GM21447 (cell line): Measurements from ENCODE around the gene WSCD2.
"Not testable (repeated sequence)": the region's sequence is repeated elsewhere in the genome, so short reads cannot be mapped to it uniquely, and the experiment has no call there.

ENCODE experiments used
- ATAC-seq: cut with Tn5 transposase; IDR thresholded peaks from one replicate; pipeline ENCODE4 v1.9.1; 2021; ENCODE audit not compliant: unreplicated experiment

WSCD2 gene

GRCh38 chr12:108191938-108192337 lies 62.9 kb downstream of the WSCD2 start:
- no peak for ATAC-seq

GRCh38 chr12:108193493-108193892 lies 64.4 kb downstream of the WSCD2 start:
- no peak for ATAC-seq

- ATAC-seq, result no peak
Measured at GRCh38 chr12:108193917-108194316, 64.8 kb downstream of the WSCD2 start.

GRCh38 chr12:108194585-108194984 lies 65.5 kb downstream of the WSCD2 start:
- ATAC-seq, result no peak

GRCh38 chr12:108196319-108196718 lies 67.2 kb downstream of the WSCD2 start:
- ATAC-seq, result no peak

- ATAC-seq, result no peak
Measured at GRCh38 chr12:108196921-108197320, 67.8 kb downstream of the WSCD2 start.

GRCh38 chr12:108198043-108198442 lies 69.0 kb downstream of the WSCD2 start:
- ATAC-seq, result no peak

- no peak for ATAC-seq
Measured at GRCh38 chr12:108199106-108199505, 70.0 kb downstream of the WSCD2 start.

- no peak for ATAC-seq
Measured at GRCh38 chr12:108201808-108202207, 72.7 kb downstream of the WSCD2 start.

- no peak for ATAC-seq
Measured at GRCh38 chr12:108204117-108204987, 75.3 kb downstream of the WSCD2 start.

- no peak for ATAC-seq
Measured at GRCh38 chr12:108205864-108206263, 76.8 kb downstream of the WSCD2 start.

- no peak for ATAC-seq
Measured at GRCh38 chr12:108207791-108208730, 79.0 kb downstream of the WSCD2 start.

- ATAC-seq, result no peak
Measured at GRCh38 chr12:108210001-108210400, 80.9 kb downstream of the WSCD2 start.

- ATAC-seq, result no peak
Measured at GRCh38 chr12:108211157-108211556, 82.1 kb downstream of the WSCD2 start.

GRCh38 chr12:108213871-108214445 lies 84.9 kb downstream of the WSCD2 start:
- no peak for ATAC-seq

- no peak for ATAC-seq
Measured at GRCh38 chr12:108214486-108214885, 85.4 kb downstream of the WSCD2 start.

GRCh38 chr12:108215458-108215857 lies 86.4 kb downstream of the WSCD2 start:
- no peak for ATAC-seq

- ATAC-seq, result no peak
Measured at GRCh38 chr12:108218921-108219320, 89.8 kb downstream of the WSCD2 start.

- not testable (repeated sequence) for ATAC-seq
Measured at GRCh38 chr12:108225101-108225500, 96.0 kb downstream of the WSCD2 start.

GRCh38 chr12:108226866-108227265 lies 97.8 kb downstream of the WSCD2 start:
- no peak for ATAC-seq

- no peak for ATAC-seq
Measured at GRCh38 chr12:108228746-108229145, 99.7 kb downstream of the WSCD2 start.
